Activated CD8-positive, alpha-beta memory T cell treated with anti-CD3 and anti-CD28 coated beads, Interleukin-2, amount 10 ng/mL, durations not matched to agents 7 days and 5 days (primary cell): ENCODE measurements around the gene BLCAP. TPM values are rescaled to one million over a fixed set of nuclear protein-coding genes. Genes with fewer than 3 reads are reported as not detected.
A peak's percentile ranks its signal among the peaks of the same experiment; 100 is the strongest.
"Not testable (repeated sequence)": the region's sequence is repeated elsewhere in the genome, so short reads cannot be mapped to it uniquely, and the experiment has no call there.

Experiments
- ATAC-seq: fragments of 150-1000 bp; cut with Tn5 transposase; one replicate; pipeline ENCODE4 v1.10.0; 2021; ENCODE audit warnings: moderate library complexity
- CTCF ChIA-PET: fragments of 350-600 bp; sonication (Branson Sonifier 250); formaldehyde crosslinking; loops from one replicate; lab custom pipeline; 2021; ENCODE audit warnings: antibody characterized with exemption; lab: Charles Lee
- DNase-seq: peaks from one replicate; pipeline ENCODE4 v3.0.0-alpha.2; 2020
- H3K27ac Mint-ChIP-seq: one replicate; pipeline ENCODE4 v1.8.0; 2021; ENCODE audit warnings: mild to moderate bottlenecking, mixed read lengths
- H3K27me3 Mint-ChIP-seq: one replicate; pipeline ENCODE4 v1.8.0; 2021; ENCODE audit warnings: mixed read lengths
- H3K36me3 Mint-ChIP-seq: one replicate; pipeline ENCODE4 v1.8.0; 2021; ENCODE audit warnings: mild to moderate bottlenecking, mixed read lengths
- H3K4me1 Mint-ChIP-seq: one replicate; pipeline ENCODE4 v1.8.0; 2021; ENCODE audit warnings: mixed read lengths
- H3K4me3 Mint-ChIP-seq: one replicate; pipeline ENCODE4 v1.8.0; 2021; ENCODE audit warnings: mild to moderate bottlenecking, moderate library complexity, mixed read lengths
- H3K9me3 Mint-ChIP-seq: one replicate; pipeline ENCODE4 v1.8.0; 2022; ENCODE audit warnings: low read depth, mixed read lengths
- total RNA-seq, 2 experiments: library from RNA; stranded (reverse); gene quantifications; one replicate each; pipeline ENCODE4 v1.2.3, GENCODE V29; 2021

The BLCAP gene
- total RNA-seq, 2 experiments from 2014 or later = 32.0 to 36.3 TPM

DNA sequence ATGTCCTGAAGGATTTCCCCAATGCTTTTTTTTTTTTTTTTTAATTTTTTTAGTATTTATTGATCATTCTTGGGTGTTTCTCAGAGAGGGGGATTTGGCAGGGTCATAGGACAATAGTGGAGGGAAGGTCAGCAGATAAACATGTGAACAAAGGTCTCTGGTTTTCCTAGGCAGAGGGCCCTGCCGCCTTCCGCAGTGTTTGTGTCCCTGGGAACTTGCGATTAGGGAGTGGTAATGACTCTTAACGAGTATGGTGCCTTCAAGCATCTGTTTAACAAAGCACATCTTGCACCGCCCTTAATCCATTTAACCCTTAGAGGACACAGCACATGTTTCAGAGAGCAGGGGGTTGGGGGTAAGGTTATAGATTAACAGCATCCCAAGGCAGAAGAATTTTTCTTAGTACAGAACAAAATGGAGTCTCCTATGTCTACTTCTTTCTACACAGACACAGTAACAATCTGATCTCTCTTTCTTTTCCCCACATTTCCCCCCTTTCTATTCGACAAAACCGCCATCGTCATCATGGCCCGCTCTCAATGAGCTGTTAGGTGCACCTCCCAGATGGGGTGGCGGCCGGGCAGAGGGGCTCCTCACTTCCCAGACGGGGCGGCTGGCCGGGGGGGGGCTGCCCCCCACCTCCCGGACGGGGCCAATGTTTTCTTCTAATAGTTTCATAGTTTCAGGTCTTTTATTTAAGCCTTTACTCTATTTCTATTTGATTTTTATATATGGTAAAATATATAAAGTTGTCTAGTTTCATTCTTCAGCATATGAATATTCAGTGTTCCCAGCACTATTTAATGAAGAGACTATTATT lies 22.6 kb upstream of the BLCAP start:
- not testable (repeated sequence) for H3K4me1 Mint-ChIP-seq, H3K36me3 Mint-ChIP-seq, ATAC-seq, DNase-seq, H3K27ac Mint-ChIP-seq, H3K9me3 Mint-ChIP-seq, H3K4me3 Mint-ChIP-seq
- CTCF ChIA-PET = interaction anchor here (0.7 to 1.9 kb wide), 2 partner anchors 508 to 733 kb away, joined by 4 to 5 read pairs; no protein-coding TSS in a partner anchor
- peaks cover 25% of the 10 kb centered on the region for H3K27me3 Mint-ChIP-seq

DNA sequence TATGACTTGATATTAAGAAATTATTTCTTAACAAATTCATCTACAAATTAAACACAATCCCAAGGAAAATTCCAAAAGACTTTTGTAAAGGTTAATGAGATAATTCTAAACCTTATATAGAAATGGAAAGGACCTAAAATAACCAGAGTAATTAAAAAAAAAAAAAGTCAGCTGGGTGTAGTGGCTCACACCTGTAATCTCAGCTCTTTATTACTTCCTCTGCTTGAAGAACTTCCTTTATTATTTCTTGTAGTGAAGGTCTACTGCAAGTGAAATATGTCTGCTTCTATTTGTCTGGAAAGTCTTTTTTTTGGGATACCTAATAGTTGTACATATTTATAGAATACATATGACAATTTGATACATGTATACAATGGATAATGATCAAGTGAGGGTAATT lies 20.2 kb upstream of the BLCAP start:
- Mint-ChIP-seq H3K4me1 (peaks cover 7% of the 10 kb centered on the region), H3K4me3 (no peak overlapping the region), H3K27me3 (peaks cover 16% of the 10 kb centered on the region), H3K9me3 (no peaks in the 10 kb centered on the region), H3K27ac (no peak overlapping the region), H3K36me3 (no peaks in the 10 kb centered on the region)
- ATAC-seq (no peak), DNase-seq (no peak)
- CTCF ChIA-PET = interaction anchor here (1.0 to 1.9 kb wide), 2 partner anchors 352 to 510 kb away, joined by 3 to 4 read pairs; no protein-coding TSS in a partner anchor

DNA sequence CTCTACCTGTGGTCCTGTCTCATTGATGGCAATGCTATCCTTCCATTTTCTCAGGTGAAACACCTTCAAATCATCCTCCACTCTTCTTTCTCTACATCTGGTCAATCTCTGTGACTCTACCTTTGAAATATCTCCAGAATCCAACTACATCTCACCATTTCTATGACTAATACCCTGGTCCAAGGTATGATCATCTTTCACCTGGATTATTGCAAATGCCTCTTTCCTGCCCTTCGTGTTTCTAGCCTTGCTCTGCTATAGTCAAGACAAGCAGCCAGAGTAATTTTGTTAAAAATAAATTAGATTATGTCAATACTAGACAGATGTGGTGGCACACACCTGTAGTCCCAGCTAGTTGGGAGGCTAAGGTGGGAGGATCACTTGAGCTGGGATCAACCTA lies 17.8 kb upstream of the BLCAP start:
- CTCF ChIA-PET = no interaction called here
- Mint-ChIP-seq H3K36me3 (no peaks in the 10 kb centered on the region), H3K4me3 (no peak overlapping the region), H3K27me3 (no peaks in the 10 kb centered on the region), H3K4me1 (peaks cover 3% of the 10 kb centered on the region), H3K9me3 (no peaks in the 10 kb centered on the region), H3K27ac (no peak overlapping the region)
- DNase-seq = no peak
- ATAC-seq = no peak

DNA sequence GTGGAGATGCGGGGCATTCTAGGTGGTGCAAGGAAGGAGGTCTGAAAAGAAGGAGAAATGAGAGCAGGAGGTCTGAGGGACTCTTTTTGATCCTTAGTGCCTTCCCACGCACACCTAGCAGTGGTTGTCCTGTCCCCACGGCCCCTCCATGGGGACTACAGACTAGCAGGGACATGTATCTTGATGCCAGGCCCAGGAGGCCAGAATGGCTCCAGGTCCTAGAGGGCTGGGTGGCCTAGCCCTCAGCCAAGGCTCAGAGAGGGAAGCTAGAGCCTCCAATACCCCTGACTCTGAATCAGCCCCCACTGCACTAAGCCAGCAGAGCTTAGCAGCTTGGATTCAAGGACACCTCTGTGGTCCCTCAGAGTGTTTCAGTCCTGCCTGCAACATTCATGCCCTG lies 16.7 kb upstream of the BLCAP start:
- Mint-ChIP-seq H3K36me3 (no peaks in the 10 kb centered on the region), H3K27ac (no peak overlapping the region), H3K4me3 (no peak overlapping the region), H3K27me3 (no peaks in the 10 kb centered on the region), H3K4me1 (peaks cover 3% of the 10 kb centered on the region), H3K9me3 (no peaks in the 10 kb centered on the region)
- CTCF ChIA-PET = no interaction called here
- no peak for ATAC-seq
- DNase-seq = peak; percentile 31

DNA sequence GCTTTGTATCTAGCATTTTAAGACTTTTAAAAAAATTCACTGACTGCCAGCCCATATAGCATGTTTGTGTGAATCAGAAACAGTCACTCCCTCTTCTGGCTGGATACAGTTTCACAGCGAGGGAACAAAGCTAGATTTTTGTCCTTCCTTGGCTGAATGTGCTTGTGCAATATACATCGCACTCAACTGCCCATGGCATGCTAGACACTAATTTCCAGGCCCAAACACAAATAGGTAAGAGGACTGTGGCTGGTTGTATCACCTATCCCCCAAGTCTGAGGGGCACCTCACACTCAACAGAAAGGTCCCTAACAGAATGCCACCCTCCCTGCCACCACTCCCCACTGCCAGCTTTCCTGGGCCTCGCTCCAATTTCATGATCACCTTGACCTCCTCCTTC lies 16.2 kb upstream of the BLCAP start:
- CTCF ChIA-PET = no interaction called here
- Mint-ChIP-seq H3K4me3 (no peak overlapping the region), H3K36me3 (no peaks in the 10 kb centered on the region), H3K9me3 (no peaks in the 10 kb centered on the region), H3K27me3 (peaks cover 4% of the 10 kb centered on the region), H3K4me1 (peaks cover 3% of the 10 kb centered on the region), H3K27ac (no peak overlapping the region)
- ATAC-seq (no peak), DNase-seq (peak; percentile 38)

GRCh38 chr20:37542281-37542680 lies 14.6 kb upstream of the BLCAP start:
- Mint-ChIP-seq H3K27me3 (peaks cover 10% of the 10 kb centered on the region), H3K36me3 (no peaks in the 10 kb centered on the region), H3K4me1 (peaks cover 3% of the 10 kb centered on the region), H3K9me3 (no peaks in the 10 kb centered on the region), H3K27ac (no peak overlapping the region), H3K4me3 (no peak overlapping the region)
- CTCF ChIA-PET = interaction anchor here (0.8 to 1.1 kb wide), 2 partner anchors 12 to 157 kb away, joined by 3 read pairs; no protein-coding TSS in a partner anchor
- ATAC-seq = no peak
- DNase-seq = no peak

- H3K4me1 Mint-ChIP-seq = peaks cover 3% of the 10 kb centered on the region
- DNase-seq (peak; percentile 26), ATAC-seq (no peak)
- peaks cover 12% of the 10 kb centered on the region for H3K27me3 Mint-ChIP-seq
- H3K36me3 Mint-ChIP-seq = no peaks in the 10 kb centered on the region
- H3K4me3 Mint-ChIP-seq = no peak overlapping the region
- CTCF ChIA-PET = interaction anchor here (0.7 kb wide), 2 partner anchors 150 to 154 kb away, joined by 3 to 4 read pairs; no protein-coding TSS in a partner anchor
- H3K9me3 Mint-ChIP-seq = no peaks in the 10 kb centered on the region
- H3K27ac Mint-ChIP-seq = no peak overlapping the region
These were observed 13.7 kb upstream of the BLCAP start for GRCh38 chr20:37541326-37541725.

GRCh38 chr20:37540838-37541237 lies 13.2 kb upstream of the BLCAP start:
- not testable (repeated sequence) for DNase-seq, H3K4me1 Mint-ChIP-seq, H3K36me3 Mint-ChIP-seq, ATAC-seq, H3K27ac Mint-ChIP-seq, H3K9me3 Mint-ChIP-seq, H3K4me3 Mint-ChIP-seq
- H3K27me3 Mint-ChIP-seq = peaks cover 12% of the 10 kb centered on the region
- CTCF ChIA-PET = interaction anchor here (0.7 kb wide), 2 partner anchors 150 to 154 kb away, joined by 3 to 4 read pairs; no protein-coding TSS in a partner anchor

GRCh38 chr20:37540001-37540400 lies 12.3 kb upstream of the BLCAP start:
- DNase-seq = no peak
- Mint-ChIP-seq H3K27ac (no peak overlapping the region), H3K4me1 (peaks cover 7% of the 10 kb centered on the region), H3K4me3 (no peak overlapping the region), H3K36me3 (no peaks in the 10 kb centered on the region), H3K27me3 (peaks cover 12% of the 10 kb centered on the region), H3K9me3 (no peaks in the 10 kb centered on the region)
- ATAC-seq = no peak
- CTCF ChIA-PET = interaction anchor here (2.8 kb wide), 1 partner anchor 344 kb away, joined by 7 read pairs; no protein-coding TSS in a partner anchor

- H3K27ac Mint-ChIP-seq = no peak overlapping the region
- DNase-seq (peak; percentile 29), ATAC-seq (no peak)
- H3K4me3 Mint-ChIP-seq = no peak overlapping the region
- H3K36me3 Mint-ChIP-seq = no peaks in the 10 kb centered on the region
- no peaks in the 10 kb centered on the region for H3K9me3 Mint-ChIP-seq
- CTCF ChIA-PET = interaction anchor here (2.8 kb wide), 1 partner anchor 344 kb away, joined by 7 read pairs; no protein-coding TSS in a partner anchor
- peaks cover 12% of the 10 kb centered on the region for H3K27me3 Mint-ChIP-seq
- peaks cover 11% of the 10 kb centered on the region for H3K4me1 Mint-ChIP-seq
These were observed 11.7 kb upstream of the BLCAP start for GRCh38 chr20:37539424-37539823.

- Mint-ChIP-seq H3K27me3 (peaks cover 12% of the 10 kb centered on the region), H3K27ac (no peak overlapping the region), H3K9me3 (no peaks in the 10 kb centered on the region), H3K4me3 (no peak overlapping the region), H3K4me1 (peaks cover 13% of the 10 kb centered on the region), H3K36me3 (no peaks in the 10 kb centered on the region)
- CTCF ChIA-PET = interaction anchor here (2.8 kb wide), 1 partner anchor 342 kb away, joined by 7 read pairs; no protein-coding TSS in a partner anchor
- DNase-seq (peak; percentile 28), ATAC-seq (no peak)
These were observed 10.3 kb upstream of the BLCAP start for GRCh38 chr20:37538003-37538402.

DNA sequence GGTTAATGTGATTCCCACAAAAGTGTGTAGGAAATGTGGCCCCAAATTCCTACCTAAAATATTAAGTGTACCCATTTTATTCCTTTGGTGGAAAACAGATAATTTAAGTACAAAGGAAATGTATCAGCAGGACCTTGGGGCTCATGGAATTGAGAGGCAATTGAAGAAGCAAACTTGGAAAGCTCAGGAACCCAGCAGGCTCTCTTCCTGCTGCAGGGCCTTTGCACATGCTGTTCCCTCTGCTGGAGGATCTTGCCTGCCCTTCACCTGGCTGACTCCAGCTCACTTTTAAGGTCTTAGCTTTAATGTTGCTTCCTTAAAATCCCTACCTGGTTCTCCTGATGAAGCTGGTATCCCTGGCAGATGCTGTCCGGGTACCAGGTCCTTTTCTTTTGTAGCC lies 9.8 kb upstream of the BLCAP start:
- ATAC-seq = no peak
- H3K4me3 Mint-ChIP-seq = no peak overlapping the region
- CTCF ChIA-PET = interaction anchor here (2.8 kb wide), 1 partner anchor 342 kb away, joined by 7 read pairs; no protein-coding TSS in a partner anchor
- H3K36me3 Mint-ChIP-seq = no peaks in the 10 kb centered on the region
- H3K27ac Mint-ChIP-seq = no peak overlapping the region
- no peaks in the 10 kb centered on the region for H3K9me3 Mint-ChIP-seq
- no peak for DNase-seq
- peaks cover 12% of the 10 kb centered on the region for H3K27me3 Mint-ChIP-seq
- peaks cover 13% of the 10 kb centered on the region for H3K4me1 Mint-ChIP-seq

DNA sequence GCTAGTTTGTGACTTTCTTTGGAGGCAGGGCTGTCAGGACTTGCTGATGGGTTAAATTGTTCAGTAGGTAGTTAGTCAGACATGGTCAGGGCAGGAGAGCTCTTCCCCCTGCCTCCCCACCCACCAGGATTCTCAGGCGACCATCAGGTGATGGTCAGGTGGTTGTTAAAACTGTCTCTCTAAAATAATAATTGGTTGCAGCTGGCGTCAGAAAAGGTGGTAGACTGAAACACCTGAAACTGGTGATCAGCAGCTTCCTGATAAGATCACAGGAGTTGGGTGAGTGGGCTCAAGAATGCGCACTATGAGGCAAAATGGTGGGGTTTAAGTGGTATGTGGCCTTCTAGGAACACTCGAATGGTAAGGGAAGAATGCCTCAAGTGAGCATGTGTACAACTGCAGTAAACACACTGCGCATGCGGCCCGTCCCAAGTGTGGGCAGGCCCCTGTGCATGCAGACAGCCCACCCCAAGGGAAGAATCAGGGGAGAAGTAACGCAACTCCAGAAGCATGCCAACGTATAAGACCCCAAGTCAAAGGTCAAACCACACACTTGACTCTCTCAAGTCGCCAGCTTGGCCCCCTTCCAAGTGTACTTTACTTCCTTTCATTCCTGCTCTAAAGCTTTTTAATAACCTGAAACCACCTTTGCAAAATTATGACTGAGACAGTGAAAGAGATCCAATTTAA lies 7.9 kb upstream of the BLCAP start:
- Mint-ChIP-seq H3K4me1 (peaks cover 10% of the 10 kb centered on the region), H3K36me3 (no peaks in the 10 kb centered on the region), H3K9me3 (no peaks in the 10 kb centered on the region), H3K27me3 (peaks cover 12% of the 10 kb centered on the region), H3K27ac (no peak overlapping the region), H3K4me3 (no peak overlapping the region)
- CTCF ChIA-PET = interaction anchor here (0.9 to 4.8 kb wide), 10 partner anchors 16 to 344 kb away, joined by 3 to 36 read pairs (median 5); no protein-coding TSS in a partner anchor
- DNase-seq (peak; percentile 40), ATAC-seq (no peak)
